Dermis blood vessel endothelial cell (primary cell): ENCODE data around the gene RABGAP1. TPM values are rescaled to one million over a fixed set of nuclear protein-coding genes. Genes with fewer than 3 reads are reported as not detected.
A peak's percentile ranks its signal among the peaks of the same experiment; 100 is the strongest.

Experiments used
- DNase-seq: peaks from one replicate; pipeline ENCODE4 v3.0.0; 2010
- total RNA-seq: library from RNA; depleted of rRNA; stranded (reverse); fragments of >200 nt; gene quantifications from 2 replicates; pipeline ENCODE4 v1.2.3, GENCODE V29; 2014

RABGAP1 gene
- total RNA-seq, 1 donor from 2014 or later, result 55.8 TPM

- no peak for DNase-seq
These were observed 4.4 kb downstream of the RABGAP1 start for GRCh38 chr9:122944960-122945888.

- peak; percentile 41 for DNase-seq
These were observed 5.7 kb downstream of the RABGAP1 start for GRCh38 chr9:122946461-122947005.

GRCh38 chr9:122948313-122948712 is 7.5 kb downstream of the RABGAP1 start:
- DNase-seq, result no peak

GRCh38 chr9:122949696-122950095 is 8.9 kb downstream of the RABGAP1 start:
- DNase-seq, result no peak

- DNase-seq, result no peak
These were observed 9.4 kb downstream of the RABGAP1 start for GRCh38 chr9:122950263-122950662.

DNA sequence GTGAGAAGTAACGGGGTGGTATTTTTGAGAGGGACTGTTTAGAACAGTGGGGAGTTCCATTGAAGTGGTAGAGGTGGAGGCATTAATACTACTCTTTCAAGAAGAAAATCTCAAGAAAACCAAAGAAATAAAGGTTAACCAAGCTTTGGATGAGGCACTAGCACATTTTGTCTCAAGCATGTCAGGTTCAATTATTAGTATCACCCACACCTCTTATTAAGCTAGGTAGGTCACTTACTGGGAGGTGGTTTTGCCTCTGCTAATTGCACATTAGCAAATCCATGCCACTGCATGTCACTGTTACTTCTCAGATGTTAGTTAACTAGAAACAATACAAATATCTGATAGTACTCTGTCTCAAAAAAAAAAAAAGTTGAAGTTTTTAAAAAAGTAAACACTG is 10.2 kb downstream of the RABGAP1 start:
- no peak for DNase-seq

DNA sequence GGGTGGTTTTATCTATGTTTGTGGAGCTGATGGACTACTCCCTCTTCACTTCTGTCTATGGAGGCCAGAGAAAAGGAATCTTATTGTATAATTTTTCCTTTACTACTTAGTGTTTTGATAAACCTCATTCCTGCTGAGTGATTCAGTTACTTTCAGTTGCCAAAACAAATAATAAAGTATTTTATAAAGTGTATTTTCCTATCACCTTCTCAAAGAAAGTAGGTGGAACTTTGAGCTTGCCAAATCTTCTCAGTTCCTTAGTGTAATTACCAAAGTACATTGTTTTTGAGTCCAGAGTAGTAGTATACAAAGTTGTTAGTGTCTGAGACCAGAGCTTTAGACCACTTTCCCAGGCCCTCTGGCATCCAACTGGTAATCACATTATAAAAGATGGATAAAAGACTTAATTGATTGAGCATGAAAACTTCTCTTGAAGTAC is 13.5 kb downstream of the RABGAP1 start:
- peak; percentile 81 for DNase-seq

DNA sequence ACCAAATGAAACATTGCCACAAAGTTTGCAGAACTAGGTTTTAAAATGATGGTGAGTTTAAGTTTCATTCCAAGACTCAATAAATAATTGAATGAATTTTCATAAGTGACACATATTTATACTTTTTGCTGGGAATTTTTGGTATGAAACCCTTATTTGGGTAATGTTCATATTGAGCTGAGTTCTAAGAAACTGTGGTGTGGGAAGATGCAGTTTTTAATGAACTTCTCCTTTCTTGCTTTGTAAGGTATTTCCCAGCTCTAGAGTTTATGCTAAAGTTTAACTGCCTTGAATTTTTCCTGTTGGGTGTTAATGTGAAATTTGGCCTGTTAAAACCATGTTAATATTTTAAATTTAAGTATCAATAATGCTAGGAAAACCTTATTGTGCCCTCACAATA is 15.1 kb downstream of the RABGAP1 start:
- no peak for DNase-seq

DNA sequence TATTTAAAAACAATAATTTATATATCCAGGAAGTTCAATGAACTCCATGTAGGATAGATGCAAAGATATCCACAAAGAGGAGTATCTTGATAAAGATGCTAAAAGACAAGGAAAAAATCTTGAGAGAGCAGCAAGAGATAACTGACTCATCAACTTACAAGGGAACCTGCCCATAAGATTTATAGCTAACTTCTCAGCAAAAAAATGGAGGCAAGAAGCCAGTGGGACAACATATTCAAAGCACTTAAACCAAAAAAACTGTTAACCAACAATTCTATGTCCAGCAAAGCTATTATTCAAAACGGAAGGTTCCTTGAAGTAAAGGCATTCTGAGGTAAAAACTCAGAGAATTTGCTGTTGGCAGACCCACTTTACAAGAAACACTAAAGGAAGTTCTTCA is 20.3 kb downstream of the RABGAP1 start:
- DNase-seq, result no peak

- DNase-seq, result peak; percentile 71
These were observed 34.4 kb downstream of the RABGAP1 start for GRCh38 chr9:122975196-122975595.

DNA sequence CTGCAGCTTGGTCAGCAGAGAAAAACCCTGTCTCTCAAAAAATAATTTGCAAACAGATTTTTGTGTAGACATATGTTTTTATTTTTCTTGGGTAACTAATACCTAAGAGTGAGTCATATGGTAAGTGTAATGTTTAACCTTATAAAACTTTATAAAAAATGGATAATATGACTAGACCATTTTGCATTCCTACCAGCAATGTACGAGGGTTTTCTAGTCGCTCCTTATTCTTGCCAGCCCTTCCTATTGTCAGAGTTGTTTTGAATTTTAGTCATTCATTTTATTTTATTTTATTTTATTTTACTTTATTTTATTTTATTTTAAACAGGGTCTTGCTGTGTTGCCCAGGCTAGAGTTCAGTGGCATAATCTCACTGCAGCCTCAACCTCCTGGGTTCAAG is 37.8 kb downstream of the RABGAP1 start:
- no peak for DNase-seq

DNA sequence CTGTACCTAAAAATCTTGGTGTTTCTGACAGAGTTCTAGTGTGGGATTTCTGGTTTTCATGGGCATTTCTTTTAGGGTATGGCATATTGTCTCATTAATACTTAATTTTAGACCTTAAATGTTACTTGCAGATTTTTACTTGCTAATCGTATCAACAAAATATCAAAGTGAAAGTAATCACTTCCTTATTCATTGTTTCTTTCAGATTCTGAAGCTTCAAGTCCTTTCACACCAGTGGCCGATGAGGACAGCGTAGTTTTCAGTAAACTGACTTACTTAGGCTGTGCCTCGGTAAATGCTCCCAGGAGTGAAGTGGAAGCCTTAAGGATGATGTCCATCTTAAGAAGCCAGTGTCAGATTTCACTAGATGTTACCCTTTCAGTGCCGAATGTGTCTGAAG is 45.2 kb downstream of the RABGAP1 start:
- no peak for DNase-seq

DNA sequence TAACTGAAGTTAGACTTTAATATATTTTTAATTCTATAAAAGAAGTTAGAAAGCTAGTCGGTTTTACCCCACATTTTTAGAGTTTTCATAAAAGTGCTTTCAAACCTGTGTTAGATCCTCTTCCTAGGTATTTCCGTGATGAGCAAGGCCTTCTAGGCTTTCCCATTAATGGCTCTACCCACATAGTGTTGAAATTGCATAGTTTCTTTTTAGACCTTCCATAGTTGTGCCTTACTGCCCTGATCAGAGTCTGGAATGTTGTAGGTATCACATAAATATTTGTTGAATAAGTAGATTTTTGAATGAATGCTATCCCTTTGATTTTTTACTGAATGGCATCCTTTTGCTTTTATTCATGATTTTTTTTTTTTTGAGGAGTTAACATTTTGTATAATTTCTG is 47.3 kb downstream of the RABGAP1 start:
- no peak for DNase-seq

DNA sequence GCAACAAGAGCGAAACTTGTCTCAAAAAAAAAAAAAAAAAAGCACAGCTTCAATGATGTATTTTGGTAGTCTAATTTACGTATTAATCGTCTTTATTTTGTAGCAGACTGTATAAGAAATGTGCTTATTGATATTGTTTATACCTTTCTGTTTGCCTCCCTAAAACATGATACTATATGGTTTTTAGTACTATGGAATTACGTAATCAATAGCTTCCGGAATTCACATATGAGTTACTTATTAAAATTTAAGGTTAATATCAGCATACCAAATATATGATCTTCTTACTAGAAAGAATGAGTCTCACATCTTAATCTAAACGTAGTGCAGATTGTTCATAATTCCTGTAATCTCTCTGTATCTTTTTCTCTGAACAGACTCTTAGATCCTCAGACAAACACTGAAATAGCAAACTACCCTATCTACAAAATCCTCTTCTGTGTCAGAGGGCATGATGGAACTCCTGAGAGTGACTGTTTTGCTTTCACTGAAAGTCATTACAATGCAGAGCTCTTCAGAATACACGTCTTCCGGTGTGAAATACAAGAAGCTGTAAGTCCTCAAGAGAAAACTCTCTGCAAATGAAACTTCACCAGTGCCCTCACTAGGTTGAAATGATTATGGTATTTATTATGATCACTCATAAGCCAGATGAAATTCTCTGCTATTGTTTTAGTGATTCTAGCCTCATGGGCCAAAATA is 48.3 kb downstream of the RABGAP1 start:
- DNase-seq, result peak; percentile 16

DNA sequence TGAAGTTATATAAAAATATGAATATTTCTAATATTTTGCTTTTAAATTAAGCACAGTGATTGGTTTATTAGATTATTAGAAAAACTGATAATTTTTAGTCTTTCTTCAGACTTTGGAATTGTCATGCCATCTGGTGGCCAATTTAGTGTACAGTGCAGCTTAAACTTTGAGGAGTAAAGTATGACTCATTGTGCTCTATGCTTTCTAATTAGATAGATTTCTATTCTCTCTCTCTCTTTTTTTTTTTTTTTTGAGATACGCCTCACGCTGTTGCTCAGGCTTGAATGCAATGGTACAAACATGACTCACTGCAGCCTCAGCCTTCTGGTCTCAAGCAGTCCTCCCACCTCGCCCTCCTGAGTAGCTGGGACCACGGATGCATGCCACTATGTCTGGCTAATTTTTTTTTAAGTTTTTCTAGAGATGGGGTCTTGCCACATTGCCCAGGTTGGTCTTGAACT is 50.6 kb downstream of the RABGAP1 start:
- DNase-seq, result peak; percentile 88

DNA sequence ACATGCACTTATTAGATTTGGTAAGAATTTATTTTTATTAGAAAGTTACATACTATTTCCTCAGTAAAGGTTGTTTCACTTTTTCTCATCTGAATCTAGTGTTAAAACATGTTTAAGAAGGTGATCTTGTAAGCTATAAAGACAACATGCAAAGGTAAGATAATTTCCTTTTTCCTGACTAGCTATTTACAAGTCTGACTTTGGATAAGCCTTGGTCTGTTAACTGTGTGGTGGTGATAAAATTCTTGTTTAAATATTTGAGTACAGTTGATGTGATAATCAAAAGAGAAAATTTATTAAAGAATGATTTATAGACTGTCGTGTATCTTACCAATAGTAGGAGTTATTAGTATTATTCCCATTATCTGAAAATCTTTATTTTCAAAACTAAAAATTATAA is 55.8 kb downstream of the RABGAP1 start:
- no peak for DNase-seq

DNA sequence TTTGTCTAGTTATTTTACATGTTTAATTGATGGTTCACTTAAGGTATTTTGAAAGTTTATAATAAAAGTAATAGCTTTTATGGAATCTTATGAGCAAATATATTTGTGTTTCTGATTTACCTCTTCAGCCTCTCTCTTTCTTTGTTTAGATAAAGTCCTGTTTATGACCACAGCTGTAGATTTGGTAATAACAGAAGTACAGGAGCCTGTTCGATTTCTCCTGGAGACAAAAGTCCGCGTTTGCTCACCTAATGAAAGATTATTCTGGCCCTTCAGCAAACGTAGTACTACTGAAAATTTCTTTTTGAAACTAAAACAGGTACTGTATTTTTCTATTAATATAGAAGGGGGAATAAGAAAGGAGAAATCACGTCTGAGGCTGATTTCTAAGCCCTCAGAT is 57.6 kb downstream of the RABGAP1 start:
- no peak for DNase-seq

DNA sequence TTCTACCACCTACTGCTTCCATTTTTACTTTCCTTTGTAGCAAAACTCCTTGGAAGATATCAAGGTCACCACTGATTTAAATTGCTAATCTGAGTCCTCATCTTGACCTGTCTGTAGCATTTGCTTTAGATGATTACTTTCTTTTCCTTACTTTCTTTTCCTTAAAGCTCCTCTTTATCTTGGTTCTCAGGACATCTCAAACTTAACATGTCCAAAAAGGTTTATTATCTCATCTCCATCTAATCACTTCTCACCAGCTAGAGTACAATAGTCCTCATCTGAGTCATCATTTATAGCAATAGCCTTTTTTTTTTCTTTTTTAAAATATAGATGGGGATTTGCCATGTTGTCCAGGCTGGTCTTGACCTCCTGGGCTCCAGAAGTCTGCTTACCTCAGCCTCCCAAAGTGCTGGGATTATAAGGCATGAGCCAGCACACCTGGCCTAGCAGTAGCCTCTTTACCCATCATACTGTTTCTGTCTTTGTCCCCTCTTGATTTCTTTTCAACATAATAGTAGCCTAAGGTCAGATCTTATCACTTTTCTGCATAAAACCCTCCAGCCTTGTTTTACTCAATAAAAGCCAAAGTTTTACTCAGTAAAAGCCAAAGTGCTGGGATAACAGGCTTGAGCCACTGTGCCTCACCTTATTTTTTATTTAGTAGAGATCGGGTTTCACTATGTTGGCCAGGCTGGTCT is 59.7 kb downstream of the RABGAP1 start:
- peak; percentile 52 for DNase-seq

- DNase-seq, result peak; percentile 63
These were observed 61.9 kb downstream of the RABGAP1 start for GRCh38 chr9:123002754-123003153.

- DNase-seq, result peak; percentile 49
These were observed 62.6 kb downstream of the RABGAP1 start for GRCh38 chr9:123003466-123003865.

DNA sequence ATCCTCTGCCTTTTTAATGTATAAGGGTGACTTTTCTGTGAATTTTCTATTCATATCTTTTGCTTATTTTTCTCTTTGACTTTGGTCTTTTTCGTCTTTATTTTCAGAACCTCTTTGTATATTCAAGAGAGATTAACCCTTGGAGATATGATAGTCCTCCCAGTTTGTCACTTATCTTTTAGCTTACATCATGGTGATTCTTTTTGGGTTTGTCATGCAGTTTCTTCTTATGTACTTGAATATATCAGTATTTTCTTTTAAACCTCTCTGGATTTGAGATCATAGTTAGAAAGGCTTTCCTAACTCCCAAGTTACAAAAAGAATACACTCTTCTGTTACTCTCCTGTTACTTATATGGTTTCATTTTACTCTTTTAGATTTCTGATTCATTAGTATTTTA is 65.1 kb downstream of the RABGAP1 start:
- DNase-seq, result no peak

- DNase-seq, result no peak
These were observed 66.4 kb downstream of the RABGAP1 start for GRCh38 chr9:123007269-123007668.

- no peak for DNase-seq
These were observed 68.1 kb downstream of the RABGAP1 start for GRCh38 chr9:123008909-123009308.
